ENCODE measurements around the gene ARFIP1.
"Not testable (repeated sequence)": the region's sequence is repeated elsewhere in the genome, so short reads cannot be mapped to it uniquely, and the experiment has no call there.

The ARFIP1 gene

GRCh38 chr4:152779513-152780266, at the start of gene ARFIP1, which contains the start of gene TIGD4:
Gene ARFIP1, plus strand, starts transcription at chr4:152779954. Its CDS starts 49,680 bp downstream, at chr4:152829634.
Gene TIGD4, minus strand, starts transcription at chr4:152779730. Its CDS starts 8,726 bp downstream, at chr4:152771004.
- DNase-seq (ENCODE audit: low spot score) = peak; percentile 83
- peak; percentile 52 for FAIRE-seq

- no peak for FAIRE-seq
These were observed 47.8 kb upstream of the ARFIP1 start for GRCh38 chr4:152731997-152732396.

GRCh38 chr4:152734015-152734698, 45.6 kb upstream of the ARFIP1 start:
- DNase-seq (ENCODE audit: low spot score) (no peak), FAIRE-seq (no peak)

More at GRCh38 chr4:152731997-152732396, 47.8 kb upstream of the ARFIP1 start:
- no peak for DNase-seq (ENCODE audit: low spot score)

- FAIRE-seq (no peak), DNase-seq (ENCODE audit: low spot score) (no peak)
These were observed 45.1 kb upstream of the ARFIP1 start for GRCh38 chr4:152734699-152735050.

GRCh38 chr4:152735396-152735859, 44.3 kb upstream of the ARFIP1 start:
- peak; percentile 27 for DNase-seq (ENCODE audit: low spot score)
- no peak for FAIRE-seq

GRCh38 chr4:152735906-152736305, 43.8 kb upstream of the ARFIP1 start:
- DNase-seq (ENCODE audit: low spot score) = no peak
- FAIRE-seq = no peak

GRCh38 chr4:152738827-152739226, 40.9 kb upstream of the ARFIP1 start:
- DNase-seq (ENCODE audit: low spot score) (no peak), FAIRE-seq (no peak)

- FAIRE-seq = no peak
These were observed 32.3 kb upstream of the ARFIP1 start for GRCh38 chr4:152747444-152747843.

GRCh38 chr4:152748619-152749018, 31.1 kb upstream of the ARFIP1 start:
- FAIRE-seq (no peak), DNase-seq (ENCODE audit: low spot score) (no peak)

More at GRCh38 chr4:152747444-152747843, 32.3 kb upstream of the ARFIP1 start:
- DNase-seq (ENCODE audit: low spot score) = no peak

- DNase-seq (ENCODE audit: low spot score) (no peak), FAIRE-seq (no peak)
These were observed 16.0 kb upstream of the ARFIP1 start for GRCh38 chr4:152763796-152764195.

- DNase-seq (ENCODE audit: low spot score); FAIRE-seq: not testable (repeated sequence)
These were observed 14.6 kb upstream of the ARFIP1 start for GRCh38 chr4:152765069-152765737.

GRCh38 chr4:152771741-152772533, 7.8 kb upstream of the ARFIP1 start:
- FAIRE-seq (no peak), DNase-seq (ENCODE audit: low spot score) (no peak)

- FAIRE-seq (no peak), DNase-seq (ENCODE audit: low spot score) (no peak)
These were observed 6.4 kb upstream of the ARFIP1 start for GRCh38 chr4:152773339-152773738.

GRCh38 chr4:152773953-152774352, 5.8 kb upstream of the ARFIP1 start:
- DNase-seq (ENCODE audit: low spot score) (no peak), FAIRE-seq (no peak)

GRCh38 chr4:152776352-152776751, 3.4 kb upstream of the ARFIP1 start:
- FAIRE-seq = no peak
- DNase-seq (ENCODE audit: low spot score) = no peak

- FAIRE-seq (no peak), DNase-seq (ENCODE audit: low spot score) (no peak)
These were observed 2.3 kb upstream of the ARFIP1 start for GRCh38 chr4:152777488-152777887.

GRCh38 chr4:152778656-152779512, 870 bp upstream of the ARFIP1 start:
- DNase-seq (ENCODE audit: low spot score) (peak; percentile 4), FAIRE-seq (no peak)

- DNase-seq (ENCODE audit: low spot score) (peak; percentile 4), FAIRE-seq (no peak)
These were observed 569 bp downstream of the ARFIP1 start for GRCh38 chr4:152780267-152780778.

GRCh38 chr4:152784490-152785350, 5.0 kb downstream of the ARFIP1 start:
- FAIRE-seq (no peak), DNase-seq (ENCODE audit: low spot score) (no peak)
